Kidney epithelial cell (primary cell): Measurements from ENCODE around the gene TBX1. TPM values are rescaled to one million over a fixed set of nuclear protein-coding genes. Genes with fewer than 3 reads are reported as not detected.

ENCODE experiments used
- DNase-seq: peaks from one replicate; pipeline ENCODE4 v3.0.0-alpha.2; 2010; ENCODE audit warnings: low read depth
- H3K27me3 ChIP-seq: 2 replicates; pipeline ENCODE4 v1.6.0; 2011; ENCODE audit warnings: low read length; ENCODE audit not compliant: control insufficient read depth, insufficient read depth
- H3K36me3 ChIP-seq: 2 replicates; pipeline ENCODE4 v1.5.1; 2011; ENCODE audit warnings: low read length; ENCODE audit not compliant: control insufficient read depth, insufficient read depth
- H3K4me3 ChIP-seq: 2 replicates; pipeline ENCODE4 v1.5.1; 2011; ENCODE audit warnings: low read depth, mild to moderate bottlenecking, control low read depth, low read length
- total RNA-seq: library from RNA; depleted of rRNA; stranded (reverse); fragments of >200 nt; gene quantifications from 2 replicates; pipeline ENCODE4 v1.2.3, GENCODE V29; 2015
- TF ChIP-seq, protein P1 (sequence below): IDR thresholded peaks from 2 replicates; pipeline ENCODE4 v1.5.1; 2011; ENCODE audit warnings: mild to moderate bottlenecking, moderate library complexity, low read length, control low read depth, inconsistent platforms; ENCODE audit not compliant: insufficient read depth, poor library complexity, severe bottlenecking

The TBX1 gene
- total RNA-seq, 1 donor from 2014 or later: not detected

DNA sequence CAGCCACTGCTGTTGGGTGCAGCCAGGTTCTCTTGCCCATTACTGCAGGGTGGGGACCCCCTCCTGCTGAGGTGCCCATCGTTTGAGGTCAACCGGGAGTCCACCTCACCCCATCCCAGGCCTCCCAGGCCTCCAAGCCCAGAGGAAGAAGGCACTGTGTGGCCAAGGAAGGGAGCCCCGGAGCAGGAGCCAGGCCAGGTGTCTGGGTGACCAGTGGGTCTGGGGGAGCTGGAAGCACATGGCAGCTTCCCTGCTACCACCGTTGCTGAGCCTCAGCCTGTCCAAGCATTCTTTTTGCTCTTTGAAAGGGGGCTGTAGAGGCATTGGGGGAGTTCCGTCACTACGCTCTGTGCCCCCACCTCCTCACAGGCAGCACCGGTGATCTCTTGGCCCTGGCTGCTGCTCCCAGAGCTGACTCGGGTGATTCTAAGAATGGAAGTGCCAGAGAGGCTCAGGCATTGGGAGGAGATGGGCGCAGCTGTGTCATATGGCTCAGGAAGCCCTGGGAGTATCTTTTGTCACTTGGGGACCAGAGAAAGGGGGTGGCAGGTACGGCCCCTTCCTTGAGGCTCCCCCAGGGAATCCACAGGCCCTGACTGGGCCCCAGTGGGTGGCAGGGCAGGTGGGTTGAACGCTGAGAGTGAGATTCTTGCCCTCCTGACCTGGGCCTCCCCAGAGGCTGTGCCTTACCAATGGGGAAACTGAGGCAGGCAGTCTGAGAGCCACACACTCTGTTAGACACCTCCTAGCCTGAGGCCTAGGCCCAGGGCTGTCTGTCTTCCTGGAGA is 44.3 kb upstream of the TBX1 start:
- TF ChIP-seq, protein P1, sequence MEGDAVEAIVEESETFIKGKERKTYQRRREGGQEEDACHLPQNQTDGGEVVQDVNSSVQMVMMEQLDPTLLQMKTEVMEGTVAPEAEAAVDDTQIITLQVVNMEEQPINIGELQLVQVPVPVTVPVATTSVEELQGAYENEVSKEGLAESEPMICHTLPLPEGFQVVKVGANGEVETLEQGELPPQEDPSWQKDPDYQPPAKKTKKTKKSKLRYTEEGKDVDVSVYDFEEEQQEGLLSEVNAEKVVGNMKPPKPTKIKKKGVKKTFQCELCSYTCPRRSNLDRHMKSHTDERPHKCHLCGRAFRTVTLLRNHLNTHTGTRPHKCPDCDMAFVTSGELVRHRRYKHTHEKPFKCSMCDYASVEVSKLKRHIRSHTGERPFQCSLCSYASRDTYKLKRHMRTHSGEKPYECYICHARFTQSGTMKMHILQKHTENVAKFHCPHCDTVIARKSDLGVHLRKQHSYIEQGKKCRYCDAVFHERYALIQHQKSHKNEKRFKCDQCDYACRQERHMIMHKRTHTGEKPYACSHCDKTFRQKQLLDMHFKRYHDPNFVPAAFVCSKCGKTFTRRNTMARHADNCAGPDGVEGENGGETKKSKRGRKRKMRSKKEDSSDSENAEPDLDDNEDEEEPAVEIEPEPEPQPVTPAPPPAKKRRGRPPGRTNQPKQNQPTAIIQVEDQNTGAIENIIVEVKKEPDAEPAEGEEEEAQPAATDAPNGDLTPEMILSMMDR: no peak
- no peak for DNase-seq

DNA sequence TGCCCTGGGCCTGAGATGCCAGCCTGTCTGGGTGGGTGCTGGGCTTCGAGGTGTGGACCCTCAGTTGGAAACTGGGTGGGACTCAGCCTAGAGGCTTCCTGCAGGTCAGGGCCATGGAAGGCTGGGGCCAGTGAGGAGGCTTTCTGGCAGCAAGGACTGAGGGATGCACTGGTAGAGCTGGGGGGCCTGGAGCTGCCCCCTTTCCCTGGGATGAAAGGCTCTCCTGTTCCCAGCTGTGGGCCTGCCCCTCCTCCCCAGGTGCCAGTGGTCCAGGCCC is 43.8 kb upstream of the TBX1 start:
- Histone ChIP-seq H3K4me3 (no peak overlapping the region), H3K27me3 (peaks cover 64% of the 10 kb centered on the region), H3K36me3 (no peaks in the 10 kb centered on the region)
- DNase-seq: no peak
- TF ChIP-seq, protein P1: no peak

More for the DNA sequence above, 44.3 kb upstream of the TBX1 start:
- Histone ChIP-seq H3K4me3 (no peak overlapping the region), H3K27me3 (peaks cover 60% of the 10 kb centered on the region), H3K36me3 (no peaks in the 10 kb centered on the region)

- TF ChIP-seq, protein P1: no peak
- Histone ChIP-seq H3K36me3 (no peaks in the 10 kb centered on the region), H3K27me3 (peaks cover 66% of the 10 kb centered on the region)
These were observed 43.4 kb upstream of the TBX1 start for GRCh38 chr22:19717181-19717580.

GRCh38 chr22:19717691-19718455 is 42.7 kb upstream of the TBX1 start:
- DNase-seq: no peak
- Histone ChIP-seq H3K27me3 (peaks cover 71% of the 10 kb centered on the region), H3K36me3 (no peaks in the 10 kb centered on the region), H3K4me3 (peak overlapping the region; percentile 41)
- TF ChIP-seq, protein P1: peak; percentile 45

More at GRCh38 chr22:19717181-19717580, 43.4 kb upstream of the TBX1 start:
- H3K4me3 ChIP-seq: no peak overlapping the region
- no peak for DNase-seq

DNA sequence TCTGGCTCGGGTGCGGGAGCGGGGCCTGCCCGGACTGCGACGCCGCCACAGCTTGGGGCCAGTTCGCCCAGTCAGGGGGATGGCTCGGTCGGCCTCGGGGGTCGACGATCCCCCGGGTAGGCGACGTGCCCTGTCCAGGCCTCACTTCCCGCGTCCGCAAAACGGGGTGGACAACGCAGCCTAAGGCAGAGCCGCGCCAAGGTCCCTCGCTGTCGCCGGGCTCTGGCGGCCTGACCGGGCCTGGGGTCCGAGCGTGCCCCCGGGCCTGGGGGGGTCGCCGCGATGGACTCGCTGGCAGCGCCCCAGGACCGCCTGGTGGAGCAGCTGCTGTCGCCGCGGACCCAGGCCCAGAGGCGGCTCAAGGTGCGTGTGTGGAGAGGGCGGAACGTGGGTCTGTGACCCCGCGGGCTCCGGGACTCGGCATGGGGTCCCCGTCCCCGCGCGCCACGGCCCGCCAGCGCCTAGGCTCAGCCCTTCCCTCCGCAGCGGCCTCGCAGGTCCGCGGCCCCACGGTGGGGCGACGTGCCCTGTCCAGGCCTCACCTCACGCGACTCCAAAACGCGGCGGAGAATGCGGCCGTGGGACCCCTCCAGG is 42.0 kb upstream of the TBX1 start:
- no peaks in the 10 kb centered on the region for H3K36me3 ChIP-seq
- DNase-seq: no peak
- TF ChIP-seq, protein P1: no peak
- peaks cover 72% of the 10 kb centered on the region for H3K27me3 ChIP-seq
- peak overlapping the region; percentile 41 for H3K4me3 ChIP-seq
